ENCODE results near the gene DOK4. TPM values are rescaled to one million over a fixed set of nuclear protein-coding genes. Genes with fewer than 3 reads are reported as not detected.

DOK4 gene
- total and polyA plus RNA-seq, 2 donors (not counting 3 experiments of a cell fraction or from before 2014, with no cell fraction given) = 22.3 to 23.4 TPM

DNA sequence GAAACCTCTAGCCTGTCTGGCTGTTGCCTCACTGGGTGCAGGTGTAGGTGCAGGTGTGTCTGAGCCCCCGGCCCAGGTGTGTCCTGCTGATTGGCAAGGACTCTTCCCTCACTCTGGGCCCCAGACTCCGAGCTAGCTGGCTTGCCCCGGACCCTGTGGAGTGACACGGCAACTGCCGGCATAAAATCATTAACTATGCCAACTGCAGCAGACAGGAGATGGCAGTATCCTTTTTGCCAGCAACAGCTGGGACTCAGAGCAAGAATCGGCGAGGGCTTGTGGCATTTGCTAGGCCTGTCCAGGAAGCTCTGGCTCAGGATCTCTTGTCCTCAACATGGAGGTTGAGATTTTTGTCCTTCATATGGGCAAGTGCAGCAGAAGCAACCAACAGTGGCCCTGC is 59.9 kb downstream of the DOK4 start:
- no peak overlapping the region for H3K4me3 ChIP-seq (replicated peaks in 1 of 3; ENCODE audit: insufficient read depth in 1 of 3, low read depth in 1 of 3, low read length in 3 of 3)
- TF ChIP-seq FOS (IDR thresholded peaks at IDR 0.05; ENCODE audit: borderline replicate concordance, insufficient read depth, low read length) = no peak
- TF ChIP-seq JUN (IDR thresholded peaks at IDR 0.05; ENCODE audit: borderline replicate concordance, insufficient read depth, insufficient read length, low read depth) = no peak
- TF ChIP-seq MAX (IDR thresholded peaks at IDR 0.05; ENCODE audit: insufficient read depth, insufficient read length) = no peak
- no peak for TF ChIP-seq EZH2 (IDR thresholded peaks at IDR 0.05; ENCODE audit: borderline replicate concordance, low read depth, low read length, severe bottlenecking)
- TF ChIP-seq, protein P1, sequence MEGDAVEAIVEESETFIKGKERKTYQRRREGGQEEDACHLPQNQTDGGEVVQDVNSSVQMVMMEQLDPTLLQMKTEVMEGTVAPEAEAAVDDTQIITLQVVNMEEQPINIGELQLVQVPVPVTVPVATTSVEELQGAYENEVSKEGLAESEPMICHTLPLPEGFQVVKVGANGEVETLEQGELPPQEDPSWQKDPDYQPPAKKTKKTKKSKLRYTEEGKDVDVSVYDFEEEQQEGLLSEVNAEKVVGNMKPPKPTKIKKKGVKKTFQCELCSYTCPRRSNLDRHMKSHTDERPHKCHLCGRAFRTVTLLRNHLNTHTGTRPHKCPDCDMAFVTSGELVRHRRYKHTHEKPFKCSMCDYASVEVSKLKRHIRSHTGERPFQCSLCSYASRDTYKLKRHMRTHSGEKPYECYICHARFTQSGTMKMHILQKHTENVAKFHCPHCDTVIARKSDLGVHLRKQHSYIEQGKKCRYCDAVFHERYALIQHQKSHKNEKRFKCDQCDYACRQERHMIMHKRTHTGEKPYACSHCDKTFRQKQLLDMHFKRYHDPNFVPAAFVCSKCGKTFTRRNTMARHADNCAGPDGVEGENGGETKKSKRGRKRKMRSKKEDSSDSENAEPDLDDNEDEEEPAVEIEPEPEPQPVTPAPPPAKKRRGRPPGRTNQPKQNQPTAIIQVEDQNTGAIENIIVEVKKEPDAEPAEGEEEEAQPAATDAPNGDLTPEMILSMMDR (IDR thresholded peaks at IDR 0.05; ENCODE audit: extremely low read depth in 1 of 2, insufficient read depth in 1 of 2, low read depth in 1 of 2, low read length in 2 of 2) = no peak
- no peak for TF ChIP-seq MYC (IDR thresholded peaks at IDR 0.05; ENCODE audit: low read depth, low read length)
- TF ChIP-seq POLR2A (IDR thresholded peaks at IDR 0.05; ENCODE audit: low read depth, low read length) = no peak
- TF ChIP-seq POLR2AphosphoS5 (IDR thresholded peaks at IDR 0.05; ENCODE audit: insufficient read depth, low read depth, low read length) = no peak
- TF ChIP-seq GATA2 (IDR thresholded peaks at IDR 0.05; ENCODE audit: insufficient read depth, insufficient read length, low read depth, low read length) = no peak
- no peaks in the 10 kb centered on the region for H3K9me1 ChIP-seq (replicated peaks; ENCODE audit: control insufficient read depth, extremely low read depth, insufficient read depth, low read length)
- H4K20me1 ChIP-seq (replicated peaks; ENCODE audit: control insufficient read depth, extremely low read depth, insufficient read depth, low read length) = no peaks in the 10 kb centered on the region
- H3K4me2 ChIP-seq (ENCODE audit: insufficient read depth, low read length) = no peak overlapping the region
- ChIA-PET POLR2A (no interaction called here), CTCF (interaction anchor here (0.8 to 16.2 kb wide), 3 partner anchors 10 to 121 kb away, joined by 3 to 507 read pairs (median 8); no protein-coding TSS in a partner anchor)
- H3K4me1 ChIP-seq (ENCODE audit: control insufficient read depth, extremely low read depth, insufficient read depth, low read length) = no peaks in the 10 kb centered on the region
- intact Hi-C loops (cut with micrococcal nuclease) (no loop called here), dilution Hi-C loops (cut with MboI; ENCODE audit: extremely low pct_ligation_motif_present, low sequenced_read_pairs) (no loop called here)
- H2AFZ ChIP-seq (ENCODE audit: low read depth, low read length) = no peak overlapping the region
- FAIRE-seq = no peak
- H3K36me3 ChIP-seq (ENCODE audit: control insufficient read depth in 2 of 2, extremely low read depth in 1 of 2, insufficient read depth in 2 of 2, low read length in 2 of 2) = peaks cover 2 to 25% of the 10 kb centered on the region in 2 experiments
- no peak overlapping the region for H3K9ac ChIP-seq (replicated peaks; ENCODE audit: extremely low read depth, insufficient read depth, low read length)
- DNase-seq (ENCODE audit: low read depth, low spot score) = no peak
- H3K27me3 ChIP-seq (ENCODE audit: control insufficient read depth in 2 of 2, insufficient read depth in 2 of 2, low read length in 2 of 2) = no peaks in the 10 kb centered on the region
- H3K9me3 ChIP-seq (replicated peaks; ENCODE audit: control insufficient read depth, insufficient read depth, low read length) = no peaks in the 10 kb centered on the region
- no peaks in the 10 kb centered on the region for H3K79me2 ChIP-seq (ENCODE audit: control insufficient read depth, insufficient read depth, low read length)
- H3K27ac ChIP-seq (ENCODE audit: insufficient read depth, low read depth, low read length) = no peak overlapping the region
- no TSS peak for BruUV-seq (replicated peaks)

Data from endothelial cell of umbilical vein (primary cell).